ENCODE measurements around the gene GNG13. TPM values are rescaled to one million over a fixed set of nuclear protein-coding genes. Genes with fewer than 3 reads are reported as not detected.

GNG13 gene
- total RNA-seq, 1 donor from 2014 or later: not detected

Small RNA genes lying within 50 kb of the gene (microRNA-seq; reads per million reads assigned to microRNA genes)
- gene MIR662: not detected

Other genes with a start within 250 kb of the GNG13 start
- not detected in 2 replicates for gene PRR35, start 240.3 kb downstream of the GNG13 start, total RNA-seq
- 0.84 and 0.86 TPM in 2 replicates for gene NHLRC4, start 233.7 kb downstream of the GNG13 start, total RNA-seq
- 84.9 and 91.7 TPM in 2 replicates for gene PIGQ, start 230.8 kb downstream of the GNG13 start, total RNA-seq
- 30.9 and 31.6 TPM in 2 replicates for gene RAB40C, start 210.7 kb downstream of the GNG13 start, total RNA-seq
- gene WFIKKN1, start 169.7 kb downstream of the GNG13 start, total RNA-seq: 8.1 and 8.5 TPM in 2 replicates
- 73.4 and 75.3 TPM in 2 replicates for gene METTL26, start 164.4 kb downstream of the GNG13 start, total RNA-seq
- 16.2 and 17.6 TPM in 2 replicates for gene MCRIP2, start 158.9 kb downstream of the GNG13 start, total RNA-seq
- gene WDR90, start 151.4 kb downstream of the GNG13 start, total RNA-seq: 95.8 and 97.0 TPM in 2 replicates
- 171 and 189 TPM in 2 replicates for gene RHOT2, start 132.6 kb downstream of the GNG13 start, total RNA-seq
- 3.0 and 3.1 TPM in 2 replicates for gene RHBDL1, start 125.1 kb downstream of the GNG13 start, total RNA-seq
- 81.5 and 99.3 TPM in 2 replicates for gene STUB1, start 120.3 kb downstream of the GNG13 start, total RNA-seq
- gene JMJD8, start 116.4 kb downstream of the GNG13 start, total RNA-seq: 60.8 and 64.5 TPM in 2 replicates
- 16.6 and 20.7 TPM in 2 replicates for gene WDR24, start 110.3 kb downstream of the GNG13 start, total RNA-seq
- gene FBXL16, start 94.9 kb downstream of the GNG13 start, total RNA-seq: 2.5 and 3.0 TPM in 2 replicates
- 210 and 224 TPM in 2 replicates for gene METRN, start 85.6 kb downstream of the GNG13 start, total RNA-seq
- gene ANTKMT, start 79.6 kb downstream of the GNG13 start, total RNA-seq: 51.1 and 52.7 TPM in 2 replicates
- gene CCDC78, start 74.3 kb downstream of the GNG13 start, total RNA-seq: 7.0 and 7.2 TPM in 2 replicates
- 15.0 and 15.4 TPM in 2 replicates for gene HAGHL, start 73.6 kb downstream of the GNG13 start, total RNA-seq
- gene CIAO3, start 59.7 kb downstream of the GNG13 start, total RNA-seq: 42.1 and 45.9 TPM in 2 replicates
- gene MSLN, start 40.0 kb downstream of the GNG13 start, total RNA-seq: not detected in 2 replicates
- 36.1 and 36.8 TPM in 2 replicates for gene RPUSD1, start 12.4 kb downstream of the GNG13 start, total RNA-seq
- 156 and 169 TPM in 2 replicates for gene CHTF18, start 12.1 kb downstream of the GNG13 start, total RNA-seq
- 16.0 and 19.4 TPM in 2 replicates for gene LMF1, start 170.2 kb upstream of the GNG13 start, total RNA-seq
- gene SOX8, start 181.0 kb upstream of the GNG13 start, total RNA-seq: 19.4 and 19.8 TPM in 2 replicates